Fibroblast of lung (primary cell): ENCODE results near the gene RSL24D1. TPM values are rescaled to one million over a fixed set of nuclear protein-coding genes. Genes with fewer than 3 reads are reported as not detected.
A peak's percentile ranks its signal among the peaks of the same experiment; 100 is the strongest.

Experiments used
- DNase-seq, 2 donors: peaks; one replicate each; pipeline versions ENCODE4 v3.0.0 to v3.0.0-alpha.2; 2010; ENCODE audit warnings: low read depth in 2 of 2
- H2AFZ ChIP-seq: 2 replicates; pipeline ENCODE4 v1.5.1; 2012; ENCODE audit warnings: low read length, control low read depth, inconsistent platforms
- H3K27ac ChIP-seq: 2 replicates; pipeline ENCODE4 v1.5.1; 2011; ENCODE audit warnings: low read length, control low read depth; ENCODE audit not compliant: insufficient read depth
- H3K27me3 ChIP-seq: 2 replicates; pipeline ENCODE4 v1.5.1; 2011; ENCODE audit warnings: mild to moderate bottlenecking, low read length; ENCODE audit not compliant: control insufficient read depth, insufficient read depth
- H3K36me3 ChIP-seq: 2 replicates; pipeline ENCODE4 v1.5.1; 2011; ENCODE audit warnings: low read length; ENCODE audit not compliant: control insufficient read depth, insufficient read depth
- H3K4me1 ChIP-seq: 2 replicates; pipeline ENCODE4 v1.5.1; 2011; ENCODE audit warnings: low read length; ENCODE audit not compliant: control insufficient read depth, insufficient read depth; ENCODE audit errors: extremely low read depth
- H3K4me2 ChIP-seq: 2 replicates; pipeline ENCODE4 v1.5.1; 2011; ENCODE audit warnings: low read length, control low read depth; ENCODE audit not compliant: insufficient read depth; ENCODE audit errors: extremely low read depth
- H3K4me3 ChIP-seq, 4 experiments: fragments of 200-600 bp in 1 of 4; sonication (generic) in 1 of 4; replicated peaks in 1 of 4; 2 replicates each; pipeline ENCODE4 v1.5.1; 2011 to 2016; ENCODE audit warnings: low read length in 4 of 4, low read depth in 3 of 4, mild to moderate bottlenecking in 3 of 4, control low read depth in 2 of 4, inconsistent platforms in 1 of 4, mixed read lengths in 1 of 4; ENCODE audit not compliant: insufficient read depth in 1 of 4; ENCODE audit errors: control extremely low read depth in 1 of 4
- H3K79me2 ChIP-seq: 2 replicates; pipeline ENCODE4 v1.5.1; 2012; ENCODE audit warnings: mild to moderate bottlenecking, low read length, inconsistent platforms; ENCODE audit not compliant: control insufficient read depth, insufficient read depth
- H3K9ac ChIP-seq: 2 replicates; pipeline ENCODE4 v1.5.1; 2011; ENCODE audit warnings: mild to moderate bottlenecking, low read length, control low read depth; ENCODE audit not compliant: insufficient read depth
- H3K9me3 ChIP-seq: 2 replicates; pipeline ENCODE4 v1.5.1; 2012; ENCODE audit warnings: low read depth, low read length; ENCODE audit not compliant: control insufficient read depth, insufficient read depth
- H4K20me1 ChIP-seq: 2 replicates; pipeline ENCODE4 v1.5.1; 2011; ENCODE audit warnings: low read length; ENCODE audit not compliant: control insufficient read depth, insufficient read depth; ENCODE audit errors: extremely low read depth
- EZH2 ChIP-seq: IDR thresholded peaks from 2 replicates; pipeline ENCODE4 v1.5.1; 2012; ENCODE audit warnings: low read length, control low read depth, mild to moderate bottlenecking; ENCODE audit errors: missing control alignments
- polyA minus RNA-seq: library from RNA; depleted of rRNA, polyadenylated mRNA; stranded (reverse); fragments of >200 nt; gene quantifications from 2 replicates; pipeline ENCODE4 v1.2.3, GENCODE V29; 2011; ENCODE audit warnings: low replicate concordance
- polyA plus RNA-seq, 2 donors: library from polyadenylated mRNA; depleted of rRNA in 1 of 2; stranded (reverse) in 1 of 2; unstranded in 1 of 2; fragments of >200 nt; gene quantifications; 2 replicates each; pipeline ENCODE4 v1.2.1, GENCODE V29; 2011 to 2012; ENCODE audit warnings: missing spikeins in 1 of 2
- total RNA-seq: library from RNA; depleted of rRNA; stranded (reverse); fragments of >200 nt; gene quantifications from 2 replicates; pipeline ENCODE4 v1.2.1, GENCODE V29; 2014
- TF ChIP-seq, protein P1 (sequence below), 2 donors: IDR thresholded peaks in 1 of 2; conservative IDR thresholded peaks in 1 of 2; 1 replicate in 1 of 2; 2 replicates in 1 of 2; pipeline ENCODE4 v1.5.1; 2011 to 2012; ENCODE audit warnings: low read length in 2 of 2, control low read depth in 1 of 2, inconsistent platforms in 1 of 2, low read depth in 1 of 2, mild to moderate bottlenecking in 1 of 2

RSL24D1 gene
- total RNA-seq (117 and 127 TPM in 2 replicates), polyA plus RNA-seq (54.4 and 56.8 TPM in 2 replicates), polyA minus RNA-seq (2.2 and 2.4 TPM in 2 replicates)
- 66.1 and 74.1 TPM in 2 replicates for polyA plus RNA-seq (2012)

DNA sequence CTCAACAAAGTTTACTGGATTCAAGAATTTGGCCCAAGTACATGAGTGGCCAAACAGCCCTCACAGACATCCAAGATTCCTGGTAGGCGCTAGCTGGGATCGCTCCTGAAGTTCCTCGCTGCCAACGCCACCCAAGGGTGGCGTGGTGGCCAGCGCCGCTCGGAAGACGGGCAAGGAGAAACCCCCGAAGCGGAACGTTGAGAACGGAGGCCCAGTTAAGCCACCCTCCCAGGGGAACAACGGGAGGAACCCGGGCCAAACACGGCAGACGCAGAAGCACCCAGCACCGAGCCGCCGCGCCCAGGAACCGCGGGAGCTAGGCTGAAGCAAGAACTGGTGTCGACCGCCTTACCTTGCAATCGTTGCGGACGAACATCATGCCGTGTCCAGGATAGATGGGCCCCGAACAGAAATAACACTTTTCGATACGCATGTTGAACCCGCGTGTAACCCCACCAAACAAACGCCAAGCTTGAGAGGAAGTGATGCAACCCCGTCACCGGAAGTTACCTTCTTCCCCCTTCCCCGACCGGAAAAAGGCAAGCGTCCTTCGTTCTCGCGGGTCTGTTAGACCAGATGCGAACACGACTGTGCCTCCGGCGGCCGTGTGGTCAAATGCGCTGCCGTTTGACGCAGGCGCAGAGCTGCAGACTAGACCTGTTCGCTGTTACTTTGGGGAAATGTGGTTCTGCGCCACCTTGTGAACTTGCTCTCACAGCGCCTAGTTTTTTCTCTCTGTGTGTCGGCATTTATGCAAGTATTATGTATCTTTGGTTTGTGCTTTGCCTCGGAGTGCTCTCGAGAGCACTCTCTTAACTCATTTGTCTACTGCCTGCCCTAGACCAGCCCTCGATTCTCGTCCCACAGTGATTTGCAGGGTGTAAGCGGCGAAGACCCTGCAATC, at the start of gene RSL24D1:
Gene RSL24D1 (minus strand): TSS at position 484 of the 904 bp plus-strand sequence. CDS start 51 bp downstream, at position 433.
- H3K27me3 ChIP-seq, result no peaks in the 10 kb centered on the region
- H3K79me2 ChIP-seq, result peaks cover 48% of the 10 kb centered on the region
- DNase-seq, result peak; percentile 98 to 99
- no peaks in the 10 kb centered on the region for H4K20me1 ChIP-seq
- TF ChIP-seq EZH2, result no peak
- TF ChIP-seq, protein P1, sequence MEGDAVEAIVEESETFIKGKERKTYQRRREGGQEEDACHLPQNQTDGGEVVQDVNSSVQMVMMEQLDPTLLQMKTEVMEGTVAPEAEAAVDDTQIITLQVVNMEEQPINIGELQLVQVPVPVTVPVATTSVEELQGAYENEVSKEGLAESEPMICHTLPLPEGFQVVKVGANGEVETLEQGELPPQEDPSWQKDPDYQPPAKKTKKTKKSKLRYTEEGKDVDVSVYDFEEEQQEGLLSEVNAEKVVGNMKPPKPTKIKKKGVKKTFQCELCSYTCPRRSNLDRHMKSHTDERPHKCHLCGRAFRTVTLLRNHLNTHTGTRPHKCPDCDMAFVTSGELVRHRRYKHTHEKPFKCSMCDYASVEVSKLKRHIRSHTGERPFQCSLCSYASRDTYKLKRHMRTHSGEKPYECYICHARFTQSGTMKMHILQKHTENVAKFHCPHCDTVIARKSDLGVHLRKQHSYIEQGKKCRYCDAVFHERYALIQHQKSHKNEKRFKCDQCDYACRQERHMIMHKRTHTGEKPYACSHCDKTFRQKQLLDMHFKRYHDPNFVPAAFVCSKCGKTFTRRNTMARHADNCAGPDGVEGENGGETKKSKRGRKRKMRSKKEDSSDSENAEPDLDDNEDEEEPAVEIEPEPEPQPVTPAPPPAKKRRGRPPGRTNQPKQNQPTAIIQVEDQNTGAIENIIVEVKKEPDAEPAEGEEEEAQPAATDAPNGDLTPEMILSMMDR (conservative IDR thresholded peaks at IDR 0.05 in 1 of 2, IDR thresholded peaks at IDR 0.05 in 1 of 2; ENCODE audit: low read depth in 1 of 2, low read length in 2 of 2), result peak; percentile 7 to 44
- H3K4me2 ChIP-seq, result peak within 1 kb of the TSS; percentile 99
- peak within 1 kb of the TSS; percentile 77 for H3K9ac ChIP-seq
- no peaks in the 10 kb centered on the region for H3K36me3 ChIP-seq
- H2AFZ ChIP-seq, result peak within 1 kb of the TSS; percentile 100
- H3K4me1 ChIP-seq, result peaks cover 2% of the 10 kb centered on the region
- peak within 1 kb of the TSS; percentile 94 for H3K27ac ChIP-seq
- H3K4me3 ChIP-seq, result peak within 1 kb of the TSS; percentile 53 to 95 (median 75)
- no peaks in the 10 kb centered on the region for H3K9me3 ChIP-seq

DNA sequence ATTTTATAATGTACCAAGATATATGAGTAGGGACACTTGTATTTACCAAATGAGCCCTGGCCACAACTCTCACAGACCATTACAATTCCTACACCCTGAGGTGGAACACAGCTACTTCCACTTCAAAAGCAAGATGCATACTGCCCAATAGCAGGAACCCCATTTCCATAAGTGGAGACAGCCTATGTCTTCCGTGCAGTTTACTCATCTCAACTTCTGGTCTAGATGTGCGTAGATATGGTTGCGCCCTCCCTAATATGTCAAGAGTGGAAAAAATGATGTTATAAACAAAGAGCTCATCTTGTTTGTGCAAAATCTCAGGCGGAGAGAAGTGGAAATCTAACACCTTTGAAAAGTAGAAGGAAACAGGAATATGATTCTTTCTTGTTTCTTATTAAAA, 48.3 kb upstream of the RSL24D1 start:
- no peaks in the 10 kb centered on the region for H3K36me3 ChIP-seq
- H3K79me2 ChIP-seq, result no peaks in the 10 kb centered on the region
- H3K9me3 ChIP-seq, result no peaks in the 10 kb centered on the region
- H3K4me2 ChIP-seq, result no peak overlapping the region
- H3K27ac ChIP-seq, result no peak overlapping the region
- no peaks in the 10 kb centered on the region for H3K4me1 ChIP-seq
- H2AFZ ChIP-seq, result no peak overlapping the region
- no peaks in the 10 kb centered on the region for H4K20me1 ChIP-seq
- TF ChIP-seq, protein P1 (conservative IDR thresholded peaks at IDR 0.05 in 1 of 2, IDR thresholded peaks at IDR 0.05 in 1 of 2; ENCODE audit: low read depth in 1 of 2, low read length in 2 of 2), result no peak
- no peak for TF ChIP-seq EZH2
- DNase-seq, result no peak
- H3K27me3 ChIP-seq, result no peaks in the 10 kb centered on the region
- H3K9ac ChIP-seq, result no peak overlapping the region
- no peak overlapping the region for H3K4me3 ChIP-seq

DNA sequence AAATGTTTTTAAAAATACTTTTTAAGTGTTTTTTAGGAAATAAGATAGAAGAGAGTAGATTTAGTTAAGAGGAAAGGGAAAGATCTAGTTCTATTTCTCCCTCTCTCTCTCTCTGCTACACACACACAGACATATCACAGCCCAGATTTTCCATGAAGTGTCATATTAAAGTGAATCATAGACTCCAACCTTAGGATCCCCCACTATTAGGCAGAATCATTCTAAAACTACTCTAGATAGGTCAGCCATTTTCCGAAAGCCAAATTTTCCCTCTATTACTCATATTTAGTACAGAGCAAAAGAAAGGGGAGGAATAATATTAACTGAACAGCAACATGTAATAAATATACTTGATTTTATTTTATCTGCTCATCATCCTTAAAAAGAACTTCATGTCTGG, 45.1 kb upstream of the RSL24D1 start:
- Histone ChIP-seq H3K4me3 (no peak overlapping the region), H3K79me2 (no peaks in the 10 kb centered on the region), H3K36me3 (no peaks in the 10 kb centered on the region), H3K4me1 (no peaks in the 10 kb centered on the region), H3K9me3 (no peaks in the 10 kb centered on the region), H3K27ac (no peak overlapping the region), H4K20me1 (no peaks in the 10 kb centered on the region), H3K27me3 (no peaks in the 10 kb centered on the region), H2AFZ (no peak overlapping the region), H3K9ac (no peak overlapping the region), H3K4me2 (no peak overlapping the region)
- DNase-seq, result peak in 1 of 2 donors; percentile 75
- TF ChIP-seq, protein P1 (conservative IDR thresholded peaks at IDR 0.05 in 1 of 2, IDR thresholded peaks at IDR 0.05 in 1 of 2; ENCODE audit: low read depth in 1 of 2, low read length in 2 of 2), result no peak
- TF ChIP-seq EZH2, result no peak
